Adipocyte (in vitro differentiated cells): ENCODE data around the gene SLFN12L.
A peak's percentile ranks its signal among the peaks of the same experiment; 100 is the strongest.
"Not testable (repeated sequence)": the region's sequence is repeated elsewhere in the genome, so short reads cannot be mapped to it uniquely, and the experiment has no call there.

Experiments used
- DNase-seq: peaks from one replicate; pipeline ENCODE4 v3.0.0-alpha.2; 2015; ENCODE audit warnings: low read depth
- H3K27me3 ChIP-seq: replicated peaks from 2 replicates; pipeline ENCODE4 v1.7.0; 2013; ENCODE audit warnings: mild to moderate bottlenecking, low read length, moderate library complexity; ENCODE audit not compliant: control insufficient read depth, insufficient read depth
- H3K36me3 ChIP-seq: 2 replicates; pipeline ENCODE4 v1.7.0; 2013; ENCODE audit warnings: low read length, mild to moderate bottlenecking, moderate library complexity; ENCODE audit not compliant: control insufficient read depth, insufficient read depth, severe bottlenecking
- H3K4me1 ChIP-seq: 2 replicates; pipeline ENCODE4 v1.7.0; 2013; ENCODE audit warnings: mild to moderate bottlenecking, low read length, moderate library complexity; ENCODE audit not compliant: control insufficient read depth, insufficient read depth
- H3K4me3 ChIP-seq: 2 replicates; pipeline ENCODE4 v1.7.0; 2013; ENCODE audit warnings: mild to moderate bottlenecking, low read length, moderate library complexity
- H3K9ac ChIP-seq: 2 replicates; pipeline ENCODE4 v1.7.0; 2013; ENCODE audit warnings: mild to moderate bottlenecking, low read length, moderate library complexity
- H3K9me3 ChIP-seq: 2 replicates; pipeline ENCODE4 v1.7.0; 2013; ENCODE audit warnings: mild to moderate bottlenecking, low read length, moderate library complexity; ENCODE audit not compliant: control insufficient read depth

Gene SLFN12L

GRCh38 chr17:35460354-35460851 is 77.1 kb downstream of the SLFN12L start:
- H3K9ac ChIP-seq = no peak overlapping the region
- peaks cover 41% of the 10 kb centered on the region for H3K27me3 ChIP-seq
- H3K4me1 ChIP-seq = no peaks in the 10 kb centered on the region
- H3K4me3 ChIP-seq = no peak overlapping the region
- H3K9me3 ChIP-seq = peaks cover 5% of the 10 kb centered on the region
- no peak for DNase-seq
- H3K36me3 ChIP-seq = no peaks in the 10 kb centered on the region

DNA sequence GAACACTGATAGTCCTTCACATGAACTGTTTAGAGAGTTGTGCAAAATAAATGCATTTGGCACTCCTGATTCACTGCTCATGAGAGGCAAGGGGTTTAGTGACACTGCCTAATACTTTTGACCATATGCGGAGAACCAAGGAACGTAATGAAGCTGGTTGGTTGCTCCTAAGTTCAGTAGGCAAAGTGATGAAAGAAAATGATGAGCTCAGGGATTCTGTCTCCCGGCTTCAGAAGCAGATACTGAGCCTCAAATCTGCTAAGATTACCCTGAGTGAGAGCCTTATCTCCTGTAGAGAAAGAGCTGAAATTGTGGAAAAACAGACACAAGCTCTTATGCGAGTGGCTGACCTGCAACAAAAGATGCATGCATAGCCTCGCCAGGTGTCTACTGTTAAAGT is 83.4 kb downstream of the SLFN12L start:
- not testable (repeated sequence) for DNase-seq, H3K4me3 ChIP-seq, H3K36me3 ChIP-seq, H3K4me1 ChIP-seq, H3K9ac ChIP-seq
- Histone ChIP-seq H3K27me3 (peaks cover 34% of the 10 kb centered on the region), H3K9me3 (peaks cover 13% of the 10 kb centered on the region)

GRCh38 chr17:35453171-35453570 is 84.3 kb downstream of the SLFN12L start:
- no peak for DNase-seq
- Histone ChIP-seq H3K9me3 (peaks cover 13% of the 10 kb centered on the region), H3K4me1 (peaks cover 13% of the 10 kb centered on the region), H3K4me3 (no peak overlapping the region), H3K27me3 (peaks cover 35% of the 10 kb centered on the region), H3K9ac (no peak overlapping the region), H3K36me3 (no peaks in the 10 kb centered on the region)

DNA sequence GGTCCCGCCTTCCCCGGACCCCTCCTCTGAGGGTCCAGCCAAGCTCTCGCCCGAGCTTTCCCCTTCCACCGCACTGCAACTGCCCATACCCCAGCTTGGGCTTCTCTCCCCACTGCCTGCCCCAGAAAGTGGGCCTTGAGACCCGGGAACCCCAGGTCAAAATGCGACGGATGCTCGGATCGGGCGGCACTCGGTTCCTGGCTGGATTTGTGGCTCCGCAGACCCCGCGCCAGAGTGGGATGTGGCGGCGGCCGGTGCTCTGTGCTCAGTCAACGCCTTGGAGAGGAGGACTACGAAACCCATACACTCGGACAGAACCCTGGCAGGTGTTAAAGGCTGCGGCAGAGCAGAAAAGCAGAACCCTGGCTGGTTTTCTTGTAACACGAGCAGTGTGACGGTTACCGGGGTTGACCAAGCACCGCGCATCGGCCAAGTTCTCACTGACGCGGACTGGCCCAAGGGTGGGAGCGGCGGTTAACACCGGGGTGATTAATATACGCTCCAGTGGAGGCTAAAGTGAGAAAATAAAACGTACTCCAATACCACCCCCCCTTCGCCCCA is 88.0 kb downstream of the SLFN12L start:
- Histone ChIP-seq H3K27me3 (peaks cover 34% of the 10 kb centered on the region), H3K9me3 (peaks cover 6% of the 10 kb centered on the region), H3K4me3 (peak overlapping the region; percentile 70), H3K36me3 (no peaks in the 10 kb centered on the region), H3K9ac (no peak overlapping the region), H3K4me1 (peaks cover 13% of the 10 kb centered on the region)
- no peak for DNase-seq

GRCh38 chr17:35448899-35449227 is 88.6 kb downstream of the SLFN12L start:
- H3K36me3 ChIP-seq = no peaks in the 10 kb centered on the region
- peak overlapping the region; percentile 83 for H3K4me3 ChIP-seq
- peaks cover 13% of the 10 kb centered on the region for H3K4me1 ChIP-seq
- H3K27me3 ChIP-seq = peaks cover 32% of the 10 kb centered on the region
- H3K9ac ChIP-seq = no peak overlapping the region
- H3K9me3 ChIP-seq = no peaks in the 10 kb centered on the region
- no peak for DNase-seq

DNA sequence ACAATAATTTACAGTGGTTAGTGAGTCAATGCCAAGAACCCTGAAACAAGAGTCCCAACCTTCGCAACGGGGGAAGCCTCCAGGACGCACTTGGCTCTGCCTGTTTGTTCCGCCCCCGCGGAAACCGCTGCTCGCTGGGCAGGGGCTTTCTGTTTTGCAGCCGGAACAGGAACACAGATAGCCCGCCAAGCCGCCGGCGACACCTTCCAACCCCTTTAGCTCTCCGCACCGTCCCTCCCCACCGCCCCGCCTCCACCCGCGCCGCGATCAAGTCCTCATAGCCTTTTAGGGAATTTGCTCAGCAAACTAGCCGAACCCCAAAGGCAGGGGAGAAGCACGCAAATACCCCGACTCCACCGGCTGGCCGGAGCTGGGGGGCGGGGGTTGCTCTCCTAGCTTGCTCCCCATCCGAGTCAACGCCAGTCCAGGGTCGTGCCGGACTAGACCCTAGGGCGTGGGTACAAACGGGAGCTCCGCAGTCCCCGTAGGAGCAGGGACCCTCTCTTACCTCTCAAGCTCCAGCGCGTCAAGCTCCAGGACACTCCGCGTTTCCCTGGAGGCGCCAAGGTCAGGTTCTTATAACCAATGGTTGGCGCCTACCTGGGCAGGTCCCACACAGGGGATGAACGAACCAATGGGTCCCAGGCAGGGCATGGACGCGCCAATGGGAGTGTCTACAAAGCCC is 89.1 kb downstream of the SLFN12L start, which contains the start of gene SLFN13:
TSS of gene SLFN13 (minus strand) at position 553 of the 685 bp plus-strand sequence. CDS start 3,086 bp downstream, outside the sequence.
- Histone ChIP-seq H3K9ac (peak within 1 kb of the TSS; percentile 54), H3K36me3 (no peaks in the 10 kb centered on the region), H3K9me3 (no peaks in the 10 kb centered on the region), H3K4me3 (peak within 1 kb of the TSS; percentile 83), H3K4me1 (peaks cover 13% of the 10 kb centered on the region), H3K27me3 (peaks cover 31% of the 10 kb centered on the region)
- peak; percentile 57 for DNase-seq

DNA sequence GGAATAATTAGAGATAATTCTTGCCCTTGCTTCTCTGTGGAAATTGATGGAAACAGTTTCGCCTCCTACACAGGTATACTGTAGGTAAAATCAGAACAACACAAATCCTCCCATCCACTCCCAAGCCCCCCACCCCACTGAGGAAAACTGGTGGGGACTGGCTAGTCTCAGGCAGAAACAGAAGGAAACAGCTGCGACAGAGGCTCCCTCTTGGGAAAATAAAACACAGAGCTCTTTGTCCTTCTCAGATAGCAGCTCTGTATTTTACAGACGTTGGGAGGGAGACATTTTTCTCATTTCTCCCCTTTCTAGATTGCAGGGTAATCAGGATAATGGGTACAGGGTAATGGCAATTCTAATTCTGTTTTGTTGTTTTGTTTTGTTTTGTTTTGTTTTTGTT is 90.0 kb downstream of the SLFN12L start:
- no peak for DNase-seq
- Histone ChIP-seq H3K27me3 (peaks cover 31% of the 10 kb centered on the region), H3K4me3 (no peak overlapping the region), H3K9ac (no peak overlapping the region), H3K4me1 (peaks cover 13% of the 10 kb centered on the region), H3K9me3 (no peaks in the 10 kb centered on the region), H3K36me3 (no peaks in the 10 kb centered on the region)

DNA sequence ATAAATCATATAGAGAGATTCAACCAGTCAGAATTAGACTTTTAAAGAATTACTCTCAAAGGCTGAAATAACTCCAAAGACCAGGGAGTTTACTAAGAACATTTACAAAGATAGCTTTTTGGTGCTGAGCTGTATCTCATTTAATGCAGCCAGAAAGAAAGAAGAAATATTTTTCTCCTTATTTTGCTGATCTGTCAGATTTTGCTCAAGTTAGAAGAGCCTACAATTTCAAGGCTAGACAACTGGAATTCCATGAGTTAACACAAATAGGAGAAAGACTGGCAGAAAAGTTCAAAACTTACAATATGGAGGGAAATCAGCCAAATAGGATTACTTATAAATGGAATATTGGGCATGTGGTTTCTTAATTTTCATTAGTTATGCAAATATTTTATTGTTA is 99.0 kb downstream of the SLFN12L start:
- H3K4me1 ChIP-seq = peaks cover 19% of the 10 kb centered on the region
- H3K9ac ChIP-seq = no peak overlapping the region

GRCh38 chr17:35433075-35433894 is 104.2 kb downstream of the SLFN12L start:
- peak overlapping the region; percentile 92 for H3K4me3 ChIP-seq
- H3K4me1 ChIP-seq = peaks cover 28% of the 10 kb centered on the region
- no peaks in the 10 kb centered on the region for H3K9me3 ChIP-seq
- no peaks in the 10 kb centered on the region for H3K27me3 ChIP-seq
- peak overlapping the region; percentile 97 for H3K9ac ChIP-seq
- no peaks in the 10 kb centered on the region for H3K36me3 ChIP-seq
- DNase-seq = peak; percentile 96

More for the DNA sequence above, 99.0 kb downstream of the SLFN12L start:
- no peak for DNase-seq
- H3K9me3 ChIP-seq = no peaks in the 10 kb centered on the region
- no peaks in the 10 kb centered on the region for H3K27me3 ChIP-seq
- H3K4me3 ChIP-seq = no peak overlapping the region
- no peaks in the 10 kb centered on the region for H3K36me3 ChIP-seq

DNA sequence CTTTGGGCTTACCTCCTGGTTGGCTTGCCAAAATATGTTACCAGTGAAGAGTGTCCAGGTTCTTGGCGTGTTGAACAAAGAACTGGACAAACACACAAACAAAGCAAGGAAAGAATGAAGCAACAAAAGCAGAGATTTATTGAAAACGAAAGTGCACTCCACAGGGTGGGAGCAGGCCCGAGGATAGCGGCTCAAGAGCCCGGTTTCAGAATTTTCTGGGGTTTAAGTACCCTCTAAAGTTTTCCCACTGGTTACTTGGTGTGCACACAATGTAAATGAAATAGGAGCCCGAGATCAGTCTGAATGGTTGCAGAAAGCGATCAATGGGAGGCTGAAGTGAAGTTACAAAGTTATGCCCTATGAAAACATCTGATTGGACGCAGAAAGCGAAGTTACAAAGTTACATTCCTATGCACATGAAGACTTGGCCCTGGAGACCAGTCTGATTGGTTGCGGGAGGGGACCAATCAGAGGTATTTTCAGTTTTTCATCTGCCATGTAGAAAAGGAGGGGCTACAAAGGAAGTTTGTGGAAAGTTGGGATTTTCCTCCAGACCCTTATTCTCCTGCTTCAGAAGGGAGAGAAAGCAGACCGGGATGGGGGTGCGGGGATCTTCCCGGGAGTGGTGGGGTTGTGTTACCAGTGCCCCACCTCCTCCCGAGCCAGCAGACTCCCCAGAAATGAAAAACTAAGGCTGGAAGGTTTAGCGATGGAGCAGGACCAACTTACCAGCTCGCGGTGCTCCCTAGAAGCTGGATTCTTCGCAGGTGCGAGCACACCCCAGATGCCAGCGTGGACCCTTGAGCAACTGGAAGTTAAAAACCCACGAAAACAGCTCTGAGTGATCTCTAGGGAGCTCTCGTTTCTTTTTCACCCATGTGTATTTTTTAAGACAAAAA is 105.1 kb downstream of the SLFN12L start, which contains the start of gene SLFN12:
TSS of gene SLFN12 (minus strand) at position 325 of the 899 bp plus-strand sequence. CDS start 9,472 bp downstream, outside the sequence.
- Histone ChIP-seq H3K27me3 (no peaks in the 10 kb centered on the region), H3K9ac (peak within 1 kb of the TSS; percentile 97), H3K4me1 (peaks cover 28% of the 10 kb centered on the region), H3K9me3 (no peaks in the 10 kb centered on the region), H3K4me3 (peak within 1 kb of the TSS; percentile 92), H3K36me3 (no peaks in the 10 kb centered on the region)
- DNase-seq = peak; percentile 97
